ENCODE measurements around the gene GTF3C5.

DNA sequence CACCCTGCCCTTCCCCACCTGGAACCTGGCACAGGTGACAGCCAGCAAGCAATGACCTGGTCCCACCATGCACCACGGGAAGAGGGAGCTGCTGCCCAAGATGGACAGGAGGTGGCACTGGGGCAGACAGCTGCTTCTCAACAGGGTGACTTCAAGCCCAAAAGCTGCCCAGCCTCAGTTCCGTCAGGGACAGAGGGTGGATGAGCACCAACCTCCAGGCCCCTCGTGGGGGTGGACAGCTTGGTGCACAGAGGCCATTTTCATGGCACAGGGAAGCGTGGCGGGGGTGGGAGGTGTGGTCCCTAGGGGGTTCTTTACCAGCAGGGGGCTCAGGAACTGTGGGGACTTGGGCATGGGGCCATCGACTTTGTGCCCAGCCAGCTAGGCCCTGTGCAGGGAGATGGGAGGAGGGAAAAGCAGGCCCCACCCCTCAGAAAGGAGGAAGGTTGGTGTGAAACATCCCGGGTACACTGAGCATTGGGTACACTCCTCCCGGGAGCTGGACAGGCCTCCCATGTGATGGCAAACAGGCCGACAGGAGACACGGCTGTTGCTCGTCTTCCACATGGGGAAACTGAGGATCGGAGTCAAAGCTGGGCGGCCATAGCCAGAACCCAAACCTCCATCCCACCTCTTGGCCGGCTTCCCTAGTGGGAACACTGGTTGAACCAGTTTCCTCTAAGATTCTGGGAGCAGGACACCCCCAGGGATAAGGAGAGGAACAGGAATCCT, 32.9 kb downstream of the GTF3C5 start:
- TF ChIP-seq CTCF (IDR thresholded peaks at IDR 0.05), result no peak
- TF ChIP-seq POLR2A (IDR thresholded peaks at IDR 0.05), result no peak

Data from right lobe of liver (tissue), 4 donors.